ENCODE results near the gene SESN2.

DNA sequence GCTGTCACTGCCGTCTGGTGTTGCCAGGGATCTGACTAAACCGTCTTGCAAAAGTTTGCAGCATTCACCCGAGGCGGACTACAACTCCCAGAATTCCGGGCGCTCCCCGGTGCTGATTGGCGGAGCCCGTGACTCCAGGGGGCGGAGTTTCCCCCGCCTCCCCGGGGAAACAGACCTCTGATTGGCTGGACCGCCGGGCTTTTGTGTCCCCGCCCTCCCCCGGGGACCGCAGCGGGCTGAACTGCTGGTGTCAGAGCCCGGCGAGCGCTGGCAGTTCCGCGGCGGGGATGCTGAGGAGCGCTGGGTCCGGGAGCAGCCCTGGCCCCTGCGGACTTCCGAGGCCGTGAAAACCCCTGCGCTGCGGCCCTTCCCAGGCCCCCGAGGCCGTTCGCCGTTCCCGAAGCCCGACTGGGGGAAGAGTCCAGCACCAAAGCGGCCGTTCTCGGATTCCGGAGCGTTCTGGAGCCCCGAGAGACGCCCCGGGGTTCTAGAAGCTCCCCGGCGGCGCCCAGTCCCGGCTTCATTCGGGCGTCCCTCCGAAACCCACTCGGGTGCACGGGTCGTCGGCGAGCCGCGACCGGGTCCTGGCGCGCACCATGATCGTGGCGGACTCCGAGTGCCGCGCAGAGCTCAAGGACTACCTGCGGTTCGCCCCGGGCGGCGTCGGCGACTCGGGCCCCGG lies at the start of gene SESN2:
- no peak for TF ChIP-seq ESRRA (IDR thresholded peaks at IDR 0.05; ENCODE audit: low read length)
- TF ChIP-seq, protein P1, sequence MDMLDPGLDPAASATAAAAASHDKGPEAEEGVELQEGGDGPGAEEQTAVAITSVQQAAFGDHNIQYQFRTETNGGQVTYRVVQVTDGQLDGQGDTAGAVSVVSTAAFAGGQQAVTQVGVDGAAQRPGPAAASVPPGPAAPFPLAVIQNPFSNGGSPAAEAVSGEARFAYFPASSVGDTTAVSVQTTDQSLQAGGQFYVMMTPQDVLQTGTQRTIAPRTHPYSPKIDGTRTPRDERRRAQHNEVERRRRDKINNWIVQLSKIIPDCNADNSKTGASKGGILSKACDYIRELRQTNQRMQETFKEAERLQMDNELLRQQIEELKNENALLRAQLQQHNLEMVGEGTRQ (IDR thresholded peaks at IDR 0.05; ENCODE audit: borderline replicate concordance, low read depth, low read length), result no peak; the same call in 1 of the 2 replicates

Data from GM12878 (cell line).